Activated naive CD8-positive, alpha-beta T cell treated with anti-CD3 and anti-CD28 coated beads for 36 hours (primary cell): ENCODE data around the gene TBPL2. TPM values are rescaled to one million over a fixed set of nuclear protein-coding genes. Genes with fewer than 3 reads are reported as not detected.

Experiments
- DNase-seq: peaks from one replicate; pipeline ENCODE4 v3.0.0; 2021
- H3K27ac Mint-ChIP-seq: one replicate; pipeline ENCODE4 v1.8.0; 2022; ENCODE audit warnings: mild to moderate bottlenecking, moderate library complexity, mixed read lengths
- H3K27me3 Mint-ChIP-seq: one replicate; pipeline ENCODE4 v1.8.0; 2022; ENCODE audit warnings: mild to moderate bottlenecking, mixed read lengths
- H3K36me3 Mint-ChIP-seq: one replicate; pipeline ENCODE4 v1.8.0; 2021; ENCODE audit warnings: mild to moderate bottlenecking, mixed read lengths
- H3K4me1 Mint-ChIP-seq: one replicate; pipeline ENCODE4 v1.8.0; 2021; ENCODE audit warnings: mixed read lengths
- H3K4me3 Mint-ChIP-seq: one replicate; pipeline ENCODE4 v1.8.0; 2022; ENCODE audit warnings: mild to moderate bottlenecking, moderate library complexity, mixed read lengths
- H3K9me3 Mint-ChIP-seq: one replicate; pipeline ENCODE4 v1.8.0; 2022; ENCODE audit warnings: mixed read lengths
- total RNA-seq, 2 experiments: library from RNA; stranded (reverse); gene quantifications; one replicate each; pipeline ENCODE4 v1.2.3, GENCODE V29; 2021

Gene TBPL2
- total RNA-seq, 2 experiments from 2014 or later, result not detected

GRCh38 chr14:55373784-55374705 is 66.4 kb downstream of the TBPL2 start:
- Mint-ChIP-seq H3K9me3 (no peaks in the 10 kb centered on the region), H3K27me3 (no peaks in the 10 kb centered on the region)
- peak; percentile 38 for DNase-seq

GRCh38 chr14:55372825-55373224 is 67.6 kb downstream of the TBPL2 start:
- no peaks in the 10 kb centered on the region for H3K27me3 Mint-ChIP-seq
- DNase-seq, result no peak
- no peaks in the 10 kb centered on the region for H3K9me3 Mint-ChIP-seq
- peaks cover 38% of the 10 kb centered on the region for H3K4me1 Mint-ChIP-seq
- peaks cover 59% of the 10 kb centered on the region for H3K36me3 Mint-ChIP-seq
- peak overlapping the region; percentile 4 for H3K4me3 Mint-ChIP-seq
- H3K27ac Mint-ChIP-seq, result peak overlapping the region; percentile 99

More at GRCh38 chr14:55373784-55374705, 66.4 kb downstream of the TBPL2 start:
- Mint-ChIP-seq H3K27ac (peak overlapping the region; percentile 99), H3K36me3 (peaks cover 53% of the 10 kb centered on the region), H3K4me1 (peaks cover 38% of the 10 kb centered on the region), H3K4me3 (peak overlapping the region; percentile 62)

GRCh38 chr14:55372423-55372822 is 68.0 kb downstream of the TBPL2 start:
- Mint-ChIP-seq H3K4me3 (no peak overlapping the region), H3K27me3 (no peaks in the 10 kb centered on the region), H3K4me1 (peaks cover 38% of the 10 kb centered on the region), H3K27ac (peak overlapping the region; percentile 99), H3K9me3 (no peaks in the 10 kb centered on the region), H3K36me3 (peaks cover 61% of the 10 kb centered on the region)
- no peak for DNase-seq

- no peaks in the 10 kb centered on the region for H3K27me3 Mint-ChIP-seq
- no peaks in the 10 kb centered on the region for H3K9me3 Mint-ChIP-seq
- H3K4me1 Mint-ChIP-seq, result peaks cover 34% of the 10 kb centered on the region
- peak overlapping the region; percentile 45 for H3K27ac Mint-ChIP-seq
- H3K36me3 Mint-ChIP-seq, result peaks cover 51% of the 10 kb centered on the region
- DNase-seq, result no peak
- no peak overlapping the region for H3K4me3 Mint-ChIP-seq
Measured at GRCh38 chr14:55370883-55371455, 69.4 kb downstream of the TBPL2 start.

GRCh38 chr14:55366271-55366670 is 74.1 kb downstream of the TBPL2 start:
- H3K4me1 Mint-ChIP-seq, result peaks cover 8% of the 10 kb centered on the region
- no peaks in the 10 kb centered on the region for H3K9me3 Mint-ChIP-seq
- H3K27ac Mint-ChIP-seq, result no peak overlapping the region
- peaks cover 32% of the 10 kb centered on the region for H3K36me3 Mint-ChIP-seq
- H3K4me3 Mint-ChIP-seq, result no peak overlapping the region
- H3K27me3 Mint-ChIP-seq, result no peaks in the 10 kb centered on the region
- DNase-seq, result no peak

Other genes with a start within 250 kb of the TBPL2 start
- gene DLGAP5, start 249.0 kb downstream of the TBPL2 start, total RNA-seq, result 10 to 100 TPM; 68.0 to 69.2 TPM
- 10 to 100 TPM; 15.1 to 15.9 TPM for gene FBXO34, start 169.2 kb downstream of the TBPL2 start, total RNA-seq
- gene ATG14, start 28.8 kb downstream of the TBPL2 start, total RNA-seq, result 1 to 10 TPM; 5.9 to 6.0 TPM
- 100 to 1,000 TPM; 119 TPM for gene KTN1, start 139.6 kb upstream of the TBPL2 start, total RNA-seq